NCI-H2171 treated with DMSO at 0.1 percent for 48 hours (cell line): Measurements from ENCODE around the gene HPX.
"Not testable (repeated sequence)": the region's sequence is repeated elsewhere in the genome, so short reads cannot be mapped to it uniquely, and the experiment has no call there.

Experiments used
- DNase-seq: peaks from one replicate; lab custom pipeline; 2025; lab: John Stamatoyannopoulos, UW

Gene HPX

DNA sequence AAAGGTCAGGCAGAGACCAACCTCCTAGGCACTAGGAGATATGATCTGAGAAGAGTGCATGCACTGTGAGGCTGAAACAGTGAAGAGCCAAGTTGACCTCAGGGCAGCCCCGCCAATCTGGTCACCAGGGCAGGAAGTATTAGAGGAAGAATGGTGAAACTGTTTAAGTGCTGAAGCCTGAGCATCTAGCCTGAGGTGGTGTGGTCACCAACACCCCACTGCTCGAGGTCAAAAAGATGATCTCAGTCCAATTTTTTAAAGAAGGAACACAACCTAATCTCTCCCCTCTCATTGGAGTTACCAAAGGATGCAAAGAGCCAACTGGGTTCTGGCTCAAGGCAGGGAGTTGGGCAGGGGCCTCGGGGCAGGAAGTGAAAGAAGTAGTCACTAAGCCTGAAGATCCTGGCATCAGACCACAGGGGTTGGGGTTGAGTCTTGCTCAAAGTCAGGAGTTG, 25.9 kb downstream of the HPX start:
- DNase-seq = no peak

DNA sequence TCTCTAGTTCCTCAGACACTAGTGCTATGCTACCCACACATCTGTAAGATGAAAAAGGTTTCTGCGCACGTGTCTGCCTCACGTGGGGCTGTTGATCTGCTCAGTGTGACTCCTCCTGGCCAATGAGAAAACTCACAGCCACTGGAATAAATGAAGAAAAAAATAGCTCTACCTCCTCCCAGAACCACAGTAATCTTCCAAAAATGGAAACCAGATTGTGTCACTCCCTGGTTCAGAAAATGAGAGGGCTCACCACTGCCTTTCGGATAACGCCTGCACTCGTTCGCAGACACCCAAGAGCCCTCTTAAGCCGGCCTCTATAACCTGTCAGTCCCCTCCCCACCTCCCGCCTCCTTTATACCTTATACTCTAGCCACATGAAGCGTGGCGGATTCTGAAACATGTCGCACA, 27.0 kb downstream of the HPX start:
- no peak for DNase-seq

- no peak for DNase-seq
These were observed 29.2 kb downstream of the HPX start for GRCh38 chr11:6411594-6412031.

GRCh38 chr11:6410695-6411430, 29.9 kb downstream of the HPX start:
- DNase-seq = no peak

DNA sequence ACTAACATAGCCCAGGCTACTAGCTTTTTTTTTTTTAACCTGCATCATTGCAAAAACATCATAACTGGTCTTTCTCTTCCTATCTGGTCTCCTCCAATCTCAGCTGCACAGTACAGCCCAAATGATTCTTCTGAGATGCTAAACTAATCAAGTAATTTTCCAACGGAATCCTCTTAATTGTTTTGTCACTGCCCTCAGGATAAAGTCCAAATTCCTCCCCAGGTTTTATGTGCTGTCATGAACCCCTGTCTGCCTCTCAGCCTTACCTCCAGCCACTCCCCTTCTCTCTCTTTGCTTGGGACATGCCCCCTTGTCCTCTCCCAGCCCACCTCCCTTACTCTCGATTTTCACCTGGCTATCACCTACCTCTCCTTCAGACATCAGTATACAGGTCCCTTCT, 34.4 kb downstream of the HPX start:
- DNase-seq = no peak

DNA sequence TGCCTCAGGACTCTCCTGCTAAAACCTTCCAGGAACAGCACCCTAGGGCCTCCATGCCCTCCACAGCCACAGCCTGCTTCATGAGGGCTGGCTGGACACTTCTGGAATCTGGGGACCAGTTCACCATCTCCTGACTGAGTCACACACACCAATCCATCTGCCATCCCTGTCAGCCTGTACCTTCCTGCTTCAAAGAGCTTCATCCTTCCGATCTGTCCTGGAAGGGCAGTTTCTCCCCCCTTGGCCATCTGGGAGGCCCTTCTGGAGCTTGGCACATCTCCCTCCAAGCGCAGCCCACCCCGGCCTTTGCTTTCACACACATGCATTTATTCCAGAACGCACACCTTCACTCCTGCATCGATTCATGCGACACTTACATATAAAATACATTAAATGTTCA, 34.9 kb downstream of the HPX start:
- DNase-seq = peak; percentile 20

DNA sequence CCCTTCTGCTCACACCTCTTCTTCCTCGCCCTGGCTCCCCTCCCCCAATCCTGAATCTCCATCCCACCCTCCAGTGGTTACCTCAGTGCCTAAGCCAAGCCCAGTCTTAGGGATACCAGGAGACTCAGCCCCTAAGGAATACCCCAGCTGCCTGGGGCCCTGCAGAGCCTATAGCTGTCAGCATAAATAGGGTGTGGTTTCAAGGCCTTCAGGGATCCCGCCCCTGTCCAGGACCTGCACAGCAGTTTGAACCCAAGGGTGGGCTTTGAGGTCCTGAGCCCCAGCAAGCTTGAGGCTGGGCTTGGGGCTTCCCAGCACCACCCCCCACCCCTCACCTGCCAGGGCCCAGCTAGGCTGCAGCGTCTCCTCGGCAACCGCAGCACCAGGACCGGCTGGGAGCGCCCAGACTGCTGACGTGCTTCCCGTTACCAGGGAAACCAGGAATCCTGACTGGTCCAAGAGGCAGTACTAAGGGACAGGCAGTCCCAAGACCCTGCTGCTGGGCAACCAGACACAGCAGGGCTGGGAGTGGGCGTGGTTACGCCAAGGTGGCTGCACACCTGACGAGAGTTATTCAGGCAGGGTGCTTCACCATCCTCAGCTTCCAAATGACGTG, 35.6 kb downstream of the HPX start:
- DNase-seq = no peak

DNA sequence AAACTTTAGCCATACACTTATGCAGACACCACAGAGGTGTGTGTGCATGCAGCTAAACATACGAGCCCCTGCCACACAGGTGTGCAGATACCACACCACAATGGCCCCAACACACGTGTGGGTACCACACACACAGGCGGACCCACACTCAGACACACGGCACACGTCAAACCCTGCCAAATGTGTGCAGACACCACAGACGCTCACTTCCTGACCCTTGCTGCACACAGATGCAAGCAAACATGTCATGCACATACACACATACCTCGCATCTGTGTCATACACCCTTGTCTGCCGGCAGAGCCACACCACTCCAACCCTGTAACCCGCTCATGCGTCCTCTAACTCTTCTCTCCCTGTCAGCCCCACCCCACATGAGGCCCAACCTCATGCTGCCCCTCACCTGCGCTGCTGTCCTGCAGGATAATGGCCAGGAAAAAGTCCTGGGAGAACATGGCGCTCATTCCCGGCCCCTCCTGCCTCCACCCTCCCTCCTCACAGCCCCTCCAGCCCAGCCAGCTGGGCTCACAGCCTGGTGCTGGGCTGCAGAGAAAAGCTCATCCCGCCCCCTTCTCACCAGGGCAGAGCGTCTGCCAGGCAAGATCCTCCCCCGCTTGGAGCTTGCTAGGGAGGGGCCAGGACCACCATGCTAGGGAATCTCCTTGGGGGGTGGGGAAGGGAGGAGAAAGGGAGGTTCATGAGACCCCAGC, 36.3 kb downstream of the HPX start:
- no peak for DNase-seq

- no peak for DNase-seq
These were observed 37.2 kb downstream of the HPX start for GRCh38 chr11:6403539-6403938.

DNA sequence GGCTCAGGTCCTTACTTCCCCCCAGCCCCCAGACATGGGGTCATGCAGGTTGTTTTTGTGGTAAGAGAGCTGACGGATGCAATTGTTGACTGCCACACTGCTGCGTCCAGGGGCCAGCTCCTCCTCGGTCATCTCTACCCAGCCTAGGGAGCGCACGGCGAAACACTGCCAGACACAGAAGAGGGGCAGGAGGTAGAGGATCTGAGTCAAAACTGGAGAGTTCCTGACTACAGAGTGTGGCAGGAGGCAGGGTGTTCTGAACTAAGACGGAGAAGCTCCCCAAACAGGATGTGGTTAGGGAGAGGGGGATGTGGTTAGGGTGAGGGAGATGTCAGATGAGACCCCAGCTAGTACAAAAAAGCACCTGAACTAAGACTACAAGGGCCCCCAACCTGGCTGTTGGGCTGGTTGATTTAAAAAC, 38.2 kb downstream of the HPX start:
- DNase-seq = no peak

- DNase-seq = no peak
These were observed 38.7 kb downstream of the HPX start for GRCh38 chr11:6402061-6402470.

GRCh38 chr11:6401464-6401863, 39.3 kb downstream of the HPX start:
- no peak for DNase-seq

GRCh38 chr11:6400431-6401345, 40.1 kb downstream of the HPX start:
- DNase-seq = no peak

- DNase-seq = no peak
These were observed 43.2 kb downstream of the HPX start for GRCh38 chr11:6397636-6398035.

DNA sequence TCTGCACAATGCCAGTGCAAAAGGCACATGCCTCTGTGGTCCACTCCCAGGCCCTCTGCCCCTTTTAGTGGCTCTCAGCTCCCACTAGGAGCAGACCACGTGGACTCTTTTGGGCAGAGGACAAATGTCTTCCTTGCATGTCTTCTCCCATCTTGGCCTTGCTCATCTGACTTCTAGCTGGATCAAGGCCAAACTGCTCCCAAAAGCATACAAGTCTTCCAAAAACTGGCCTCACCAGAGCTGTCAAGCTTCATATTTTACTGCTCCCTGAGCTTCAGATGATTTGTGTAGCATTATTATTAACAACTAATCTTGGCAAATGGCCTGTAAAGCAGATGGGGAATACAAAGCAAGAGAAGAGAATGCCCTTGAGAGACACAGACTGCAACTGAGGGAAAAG, 43.6 kb downstream of the HPX start:
- no peak for DNase-seq

DNA sequence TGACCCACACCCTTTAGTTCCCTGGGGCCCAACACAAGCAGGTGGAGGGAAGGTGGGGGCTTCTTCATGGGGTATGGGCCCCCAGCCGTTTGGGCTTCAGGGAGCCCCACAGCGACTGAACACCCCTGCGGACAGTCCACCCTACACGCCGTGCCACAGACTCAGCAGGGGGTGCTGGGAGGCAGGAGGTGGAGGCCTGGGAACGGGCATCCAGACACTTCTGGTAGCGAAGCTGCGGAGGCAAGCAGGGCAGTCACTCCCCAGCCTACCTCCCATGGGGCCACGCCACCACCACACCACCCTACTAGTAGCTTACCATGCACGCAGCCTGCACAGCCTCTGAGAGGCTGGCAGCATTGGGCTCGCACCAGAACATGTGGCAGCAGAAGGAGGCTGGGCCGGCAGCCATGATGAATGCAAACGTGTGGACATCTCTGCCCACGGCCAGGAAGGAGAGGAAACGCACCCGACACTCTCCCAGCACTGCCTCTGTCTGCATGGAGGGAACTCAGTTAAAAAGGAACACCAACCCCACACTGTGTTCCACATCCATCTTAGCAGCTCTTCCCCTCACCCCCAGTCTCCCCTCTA, 45.2 kb downstream of the HPX start:
- DNase-seq = no peak

DNA sequence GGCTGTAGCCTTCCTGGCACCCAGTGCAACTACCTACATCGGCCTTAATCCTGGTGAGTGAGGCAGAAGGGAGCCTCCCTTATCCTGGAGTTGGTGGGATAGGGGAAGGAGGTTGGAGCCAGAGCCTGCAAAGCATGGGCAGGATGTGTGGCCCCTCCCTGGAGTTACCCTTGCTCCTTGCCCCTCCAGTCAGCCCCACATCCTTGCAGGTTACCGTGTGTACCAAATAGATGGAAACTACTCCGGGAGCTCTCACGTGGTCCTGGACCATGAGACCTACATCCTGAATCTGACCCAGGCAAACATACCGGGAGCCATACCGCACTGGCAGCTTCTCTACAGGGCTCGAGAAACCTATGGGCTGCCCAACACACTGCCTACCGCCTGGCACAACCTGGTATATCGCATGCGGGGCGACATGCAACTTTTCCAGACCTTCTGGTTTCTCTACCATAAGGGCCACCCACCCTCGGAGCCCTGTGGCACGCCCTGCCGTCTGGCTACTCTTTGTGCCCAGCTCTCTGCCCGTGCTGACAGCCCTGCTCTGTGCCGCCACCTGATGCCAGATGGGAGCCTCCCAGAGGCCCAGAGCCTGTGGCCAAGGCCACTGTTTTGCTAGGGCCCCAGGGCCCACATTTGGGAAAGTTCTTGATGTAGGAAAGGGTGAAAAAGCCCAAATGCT, 46.7 kb downstream of the HPX start:
- DNase-seq = no peak

DNA sequence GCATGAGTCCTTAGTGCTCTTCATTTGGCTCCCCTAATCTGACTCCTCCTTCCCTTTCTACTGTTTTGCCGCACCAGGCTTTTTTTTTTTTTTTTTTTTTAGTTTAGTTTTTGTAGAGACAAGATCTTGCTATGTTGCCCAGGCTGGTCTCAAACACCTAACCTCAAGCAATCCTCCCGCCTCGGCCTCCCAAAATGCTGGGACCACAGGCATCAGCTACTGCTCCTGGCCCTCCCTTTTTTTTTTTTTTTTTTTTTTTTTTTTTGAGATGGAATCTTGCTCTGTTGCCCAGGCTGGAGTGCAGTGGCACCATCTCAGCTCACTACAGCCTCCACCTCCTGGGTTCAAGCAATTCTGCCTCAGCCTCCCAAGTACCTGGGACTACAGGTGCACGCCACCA, 48.5 kb downstream of the HPX start:
- not testable (repeated sequence) for DNase-seq

GRCh38 chr11:6391537-6392134, 49.2 kb downstream of the HPX start:
- DNase-seq = no peak

DNA sequence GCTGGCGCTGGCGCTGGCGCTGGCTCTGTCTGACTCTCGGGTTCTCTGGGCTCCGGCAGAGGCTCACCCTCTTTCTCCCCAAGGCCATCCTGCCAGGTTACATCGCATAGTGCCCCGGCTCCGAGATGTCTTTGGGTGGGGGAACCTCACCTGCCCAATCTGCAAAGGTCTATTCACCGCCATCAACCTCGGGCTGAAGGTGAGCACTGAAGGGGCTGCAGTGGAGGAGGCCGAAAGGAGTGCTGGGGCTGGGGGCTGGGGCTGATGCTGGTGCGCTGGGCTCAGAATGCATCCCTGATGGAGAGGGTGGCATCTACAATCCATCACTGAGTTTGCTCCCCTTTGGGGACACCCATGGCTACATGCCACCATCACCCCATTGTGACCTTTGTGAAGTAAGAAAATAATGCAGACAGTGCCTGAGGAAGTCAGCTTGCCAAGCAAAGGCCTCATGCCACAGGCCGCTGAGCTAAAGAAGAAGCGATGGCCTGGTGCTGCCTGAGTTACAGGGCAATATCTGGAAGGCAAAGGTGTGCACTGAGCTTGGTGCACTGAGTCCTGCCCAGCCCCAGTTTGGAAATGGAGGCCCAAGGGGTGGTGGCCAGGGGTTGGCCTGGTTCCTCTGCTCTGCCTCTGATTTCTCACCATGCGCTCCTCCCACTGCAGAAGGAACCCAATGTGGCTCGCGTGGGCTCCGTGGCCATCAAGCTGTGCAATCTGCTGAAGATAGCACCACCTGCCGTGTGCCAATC, 49.9 kb downstream of the HPX start:
- DNase-seq = no peak
